AG09319 (cell line): Measurements from ENCODE around the gene TSEN54.

Experiments used
- DNase-seq: peaks from one replicate; pipeline ENCODE4 v3.0.0-alpha.2; 2010; ENCODE audit warnings: low read depth; ENCODE audit errors: extremely low read depth
- CTCF ChIP-seq: IDR thresholded peaks from 2 replicates; pipeline ENCODE4 v1.5.1; 2011; ENCODE audit warnings: low read depth, mild to moderate bottlenecking, inconsistent platforms, low read length, moderate library complexity

Gene TSEN54

GRCh38 chr17:75481194-75482068 lies 34.9 kb upstream of the TSEN54 start:
- no peak for TF ChIP-seq CTCF
- DNase-seq = no peak

- DNase-seq = no peak
- no peak for TF ChIP-seq CTCF
Observed at GRCh38 chr17:75482098-75482942, 34.0 kb upstream of the TSEN54 start.

GRCh38 chr17:75485688-75486087 lies 30.6 kb upstream of the TSEN54 start:
- no peak for DNase-seq

GRCh38 chr17:75486151-75486550 lies 30.2 kb upstream of the TSEN54 start:
- no peak for TF ChIP-seq CTCF
- no peak for DNase-seq

More at GRCh38 chr17:75485688-75486087, 30.6 kb upstream of the TSEN54 start:
- no peak for TF ChIP-seq CTCF

GRCh38 chr17:75486951-75487350 lies 29.4 kb upstream of the TSEN54 start:
- no peak for TF ChIP-seq CTCF
- DNase-seq = no peak

- no peak for DNase-seq
Observed at GRCh38 chr17:75487351-75488070, 28.8 kb upstream of the TSEN54 start.

More at GRCh38 chr17:75487351-75488070, 28.8 kb upstream of the TSEN54 start:
- TF ChIP-seq CTCF = no peak
